ENCODE results near the gene C11orf68.

The C11orf68 gene

DNA sequence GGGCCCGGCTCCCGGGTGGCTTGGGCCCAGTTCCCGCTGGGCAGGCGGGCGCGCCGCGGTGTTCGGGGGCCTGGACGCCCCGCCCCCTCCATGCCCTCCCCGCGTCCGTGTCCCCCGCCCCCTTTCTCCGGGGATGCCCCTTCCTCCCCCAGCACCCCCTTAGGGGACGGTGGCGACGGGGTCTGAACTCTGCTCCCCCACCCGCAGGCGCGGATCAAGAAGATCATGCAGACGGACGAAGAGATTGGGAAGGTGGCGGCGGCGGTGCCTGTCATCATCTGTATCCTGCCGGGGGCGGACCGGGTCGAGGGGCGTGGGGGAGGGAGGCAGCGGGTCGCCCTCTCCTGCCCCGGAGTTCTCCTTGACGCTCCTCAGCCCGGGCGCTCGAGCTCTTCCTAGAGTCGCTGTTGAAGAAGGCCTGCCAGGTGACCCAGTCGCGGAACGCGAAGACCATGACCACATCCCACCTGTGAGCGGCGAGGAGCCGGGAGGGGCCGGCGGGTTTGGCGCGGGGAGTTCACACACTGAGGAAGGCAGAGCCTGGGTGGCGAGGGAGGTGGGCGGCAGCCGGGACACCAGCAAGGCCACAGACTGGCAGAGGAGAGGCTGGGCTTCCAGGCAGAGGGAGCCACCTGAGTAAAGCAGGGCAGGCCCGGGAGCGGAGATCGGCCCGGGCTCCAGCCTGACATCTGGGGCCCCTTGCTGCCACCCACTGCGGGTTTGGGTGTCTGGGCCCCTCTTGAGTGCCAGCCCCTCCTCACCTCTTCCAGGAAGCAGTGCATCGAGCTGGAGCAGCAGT lies 910 bp upstream of the C11orf68 start:
- H3K36me3 ChIP-seq (ENCODE audit: control insufficient read depth, low read depth, low read length), result peaks cover 4% of the 10 kb centered on the region
- peak overlapping the region; percentile 53 for H3K9ac ChIP-seq (ENCODE audit: low read length)
- H3K27me3 ChIP-seq (ENCODE audit: control insufficient read depth, insufficient read depth, low read length), result no peaks in the 10 kb centered on the region
- H3K9me3 ChIP-seq (ENCODE audit: control insufficient read depth, low read depth, low read length), result no peaks in the 10 kb centered on the region
- peaks cover 5% of the 10 kb centered on the region for H3K4me1 ChIP-seq (ENCODE audit: control insufficient read depth, low read depth, low read length)
- H3K27ac ChIP-seq (ENCODE audit: low read length), result no peak overlapping the region
- H3K4me3 ChIP-seq (ENCODE audit: low read length), result peak overlapping the region; percentile 71

DNA sequence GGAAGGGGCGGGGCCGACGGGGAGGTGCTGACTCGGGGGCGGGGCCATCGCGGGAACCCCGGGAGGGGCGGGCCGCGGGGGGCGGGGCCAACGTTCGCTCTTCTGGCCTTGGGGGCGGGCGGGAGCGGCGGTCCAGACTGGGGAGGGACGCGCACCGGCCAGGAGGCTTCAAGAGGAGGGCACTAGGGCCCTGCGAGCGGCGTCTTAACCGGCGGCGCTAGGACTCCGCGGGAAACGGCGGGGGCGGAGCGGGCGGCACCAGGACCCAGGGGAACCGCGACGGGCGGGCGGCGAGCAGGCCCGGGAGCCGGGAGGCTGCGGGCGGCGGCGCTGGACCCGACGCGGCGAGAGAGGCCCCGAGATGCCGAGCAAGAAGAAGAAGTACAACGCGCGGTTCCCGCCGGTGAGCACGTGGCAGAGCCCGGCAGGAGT lies 295 bp upstream of the C11orf68 start, which contains the start of gene DRAP1:
TSS of gene DRAP1 (plus strand) at position 286 of the 432 bp plus-strand sequence. CDS start at position 362, 76 bp downstream.
- peak within 1 kb of the TSS; percentile 85 for H3K9ac ChIP-seq (ENCODE audit: low read length)
- peak within 1 kb of the TSS; percentile 48 for H3K27ac ChIP-seq (ENCODE audit: low read length)
- peaks cover 5% of the 10 kb centered on the region for H3K4me1 ChIP-seq (ENCODE audit: control insufficient read depth, low read depth, low read length)
- peak within 1 kb of the TSS; percentile 90 for H3K4me3 ChIP-seq (ENCODE audit: low read length)
- H3K9me3 ChIP-seq (ENCODE audit: control insufficient read depth, low read depth, low read length), result no peaks in the 10 kb centered on the region
- H3K36me3 ChIP-seq (ENCODE audit: control insufficient read depth, low read depth, low read length), result peaks cover 4% of the 10 kb centered on the region
- no peaks in the 10 kb centered on the region for H3K27me3 ChIP-seq (ENCODE audit: control insufficient read depth, insufficient read depth, low read length)

DNA sequence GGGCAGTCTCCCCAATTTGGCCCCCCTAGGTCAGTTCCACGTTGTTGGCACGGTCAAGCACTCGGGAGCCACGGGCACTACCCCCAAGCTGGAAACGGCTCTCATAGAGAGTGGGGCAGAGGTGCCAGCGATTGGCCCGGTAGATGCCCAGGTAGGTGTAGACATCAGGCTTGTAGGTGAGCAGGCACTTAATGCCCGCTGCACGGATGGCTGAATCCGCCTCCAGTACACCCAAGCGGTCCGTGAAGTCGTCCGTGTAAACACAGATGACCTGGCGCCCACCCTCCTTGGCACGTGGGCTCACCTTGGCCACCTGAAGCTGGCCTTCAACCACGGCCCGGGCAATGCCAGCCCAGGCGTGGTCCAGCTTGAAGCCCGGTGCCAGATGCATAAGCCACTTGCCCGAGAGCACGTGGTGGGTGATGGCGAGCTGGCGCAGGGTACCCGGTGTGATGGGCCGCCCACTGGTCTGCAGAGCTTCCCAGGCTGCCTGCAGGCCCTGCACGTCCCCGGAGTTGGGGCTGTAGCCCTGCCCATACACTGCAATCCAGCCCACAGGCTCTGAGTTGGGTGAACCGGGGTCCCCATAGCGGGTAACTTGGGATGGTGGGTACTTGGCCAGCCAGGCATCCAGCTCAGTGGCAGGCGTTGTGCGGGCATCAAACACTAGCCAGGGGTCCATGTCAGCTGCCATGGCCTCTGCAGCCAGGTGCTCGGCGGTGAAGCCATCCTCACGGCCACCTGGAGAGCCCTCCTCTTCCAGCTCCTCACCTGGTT lies 1.2 kb downstream of the C11orf68 start:
- Histone ChIP-seq H3K27ac (ENCODE audit: low read length) (no peak overlapping the region), H3K4me3 (ENCODE audit: low read length) (peak overlapping the region; percentile 90), H3K36me3 (ENCODE audit: control insufficient read depth, low read depth, low read length) (peaks cover 3% of the 10 kb centered on the region), H3K9me3 (ENCODE audit: control insufficient read depth, low read depth, low read length) (no peaks in the 10 kb centered on the region), H3K4me1 (ENCODE audit: control insufficient read depth, low read depth, low read length) (peaks cover 5% of the 10 kb centered on the region), H3K9ac (ENCODE audit: low read length) (peak overlapping the region; percentile 85), H3K27me3 (ENCODE audit: control insufficient read depth, insufficient read depth, low read length) (no peaks in the 10 kb centered on the region)

DNA sequence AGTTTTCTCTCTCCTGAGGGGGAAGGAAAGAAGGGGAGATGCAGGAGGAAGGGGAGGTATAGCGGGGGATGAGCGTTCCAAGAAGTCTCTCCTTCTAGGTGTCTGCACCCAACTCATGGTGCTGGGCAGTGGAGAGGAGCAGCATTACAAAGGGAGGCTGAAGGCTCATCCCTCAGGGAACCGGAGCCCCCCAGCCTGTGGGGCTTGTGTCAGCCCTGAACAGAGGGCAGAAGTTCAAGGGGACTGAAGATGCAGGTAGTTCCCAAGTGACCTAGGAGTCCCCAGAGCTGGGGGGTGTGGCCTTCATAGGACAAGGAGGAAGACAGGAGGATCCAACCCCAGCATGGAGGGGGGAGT lies 1.8 kb downstream of the C11orf68 start:
- Histone ChIP-seq H3K27me3 (ENCODE audit: control insufficient read depth, insufficient read depth, low read length) (no peaks in the 10 kb centered on the region), H3K36me3 (ENCODE audit: control insufficient read depth, low read depth, low read length) (no peaks in the 10 kb centered on the region), H3K9ac (ENCODE audit: low read length) (no peak overlapping the region), H3K4me1 (ENCODE audit: control insufficient read depth, low read depth, low read length) (peaks cover 5% of the 10 kb centered on the region), H3K9me3 (ENCODE audit: control insufficient read depth, low read depth, low read length) (no peaks in the 10 kb centered on the region), H3K4me3 (ENCODE audit: low read length) (no peak overlapping the region), H3K27ac (ENCODE audit: low read length) (no peak overlapping the region)

DNA sequence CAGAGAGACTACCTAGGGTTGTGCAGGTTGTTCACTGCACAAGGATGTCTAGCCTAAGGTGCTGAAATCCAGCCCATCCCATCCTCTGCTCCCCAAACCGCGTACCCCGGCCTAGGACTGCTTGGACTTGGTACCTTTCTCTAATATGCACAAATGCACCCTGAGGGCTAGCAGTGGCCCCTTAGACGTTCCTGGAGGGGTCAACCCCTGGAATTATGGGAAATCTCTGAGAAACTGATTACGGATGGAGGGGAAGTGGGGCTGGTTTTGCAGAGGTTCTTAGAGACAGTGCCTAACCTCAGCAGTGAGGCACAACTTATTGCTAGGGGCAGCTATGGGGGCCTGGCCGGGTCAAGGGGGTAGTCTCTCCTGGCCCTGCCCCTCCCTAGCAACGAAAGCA lies 2.5 kb downstream of the C11orf68 start:
- Histone ChIP-seq H3K4me3 (ENCODE audit: low read length) (no peak overlapping the region), H3K27ac (ENCODE audit: low read length) (no peak overlapping the region), H3K4me1 (ENCODE audit: control insufficient read depth, low read depth, low read length) (peaks cover 5% of the 10 kb centered on the region), H3K36me3 (ENCODE audit: control insufficient read depth, low read depth, low read length) (no peaks in the 10 kb centered on the region), H3K9ac (ENCODE audit: low read length) (no peak overlapping the region), H3K27me3 (ENCODE audit: control insufficient read depth, insufficient read depth, low read length) (no peaks in the 10 kb centered on the region), H3K9me3 (ENCODE audit: control insufficient read depth, low read depth, low read length) (no peaks in the 10 kb centered on the region)

DNA sequence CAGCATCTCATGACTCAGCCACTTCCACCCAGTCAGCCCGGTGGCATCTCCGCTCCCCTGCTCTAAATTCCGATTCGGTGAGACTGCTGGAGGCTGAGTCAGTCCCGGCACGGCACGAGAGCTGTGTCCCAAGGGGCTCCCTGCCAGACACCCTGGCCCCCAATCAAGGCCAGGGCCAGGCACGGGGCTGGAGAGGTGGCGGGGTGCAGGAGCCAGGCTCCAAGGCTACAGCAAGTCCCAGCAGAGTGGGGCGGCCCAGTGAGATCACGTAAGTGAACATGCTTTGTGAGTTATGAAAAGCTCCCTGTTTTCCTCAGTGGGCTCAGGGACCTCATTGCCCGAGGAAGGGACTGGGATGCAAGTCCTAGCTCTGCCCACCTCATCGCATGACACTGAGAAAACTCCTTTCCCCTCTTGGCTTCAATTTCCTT lies 3.0 kb downstream of the C11orf68 start:
- H3K9me3 ChIP-seq (ENCODE audit: control insufficient read depth, low read depth, low read length), result no peaks in the 10 kb centered on the region
- no peak overlapping the region for H3K4me3 ChIP-seq (ENCODE audit: low read length)
- H3K9ac ChIP-seq (ENCODE audit: low read length), result no peak overlapping the region
- peaks cover 5% of the 10 kb centered on the region for H3K4me1 ChIP-seq (ENCODE audit: control insufficient read depth, low read depth, low read length)
- H3K36me3 ChIP-seq (ENCODE audit: control insufficient read depth, low read depth, low read length), result no peaks in the 10 kb centered on the region
- H3K27ac ChIP-seq (ENCODE audit: low read length), result no peak overlapping the region
- no peaks in the 10 kb centered on the region for H3K27me3 ChIP-seq (ENCODE audit: control insufficient read depth, insufficient read depth, low read length)

DNA sequence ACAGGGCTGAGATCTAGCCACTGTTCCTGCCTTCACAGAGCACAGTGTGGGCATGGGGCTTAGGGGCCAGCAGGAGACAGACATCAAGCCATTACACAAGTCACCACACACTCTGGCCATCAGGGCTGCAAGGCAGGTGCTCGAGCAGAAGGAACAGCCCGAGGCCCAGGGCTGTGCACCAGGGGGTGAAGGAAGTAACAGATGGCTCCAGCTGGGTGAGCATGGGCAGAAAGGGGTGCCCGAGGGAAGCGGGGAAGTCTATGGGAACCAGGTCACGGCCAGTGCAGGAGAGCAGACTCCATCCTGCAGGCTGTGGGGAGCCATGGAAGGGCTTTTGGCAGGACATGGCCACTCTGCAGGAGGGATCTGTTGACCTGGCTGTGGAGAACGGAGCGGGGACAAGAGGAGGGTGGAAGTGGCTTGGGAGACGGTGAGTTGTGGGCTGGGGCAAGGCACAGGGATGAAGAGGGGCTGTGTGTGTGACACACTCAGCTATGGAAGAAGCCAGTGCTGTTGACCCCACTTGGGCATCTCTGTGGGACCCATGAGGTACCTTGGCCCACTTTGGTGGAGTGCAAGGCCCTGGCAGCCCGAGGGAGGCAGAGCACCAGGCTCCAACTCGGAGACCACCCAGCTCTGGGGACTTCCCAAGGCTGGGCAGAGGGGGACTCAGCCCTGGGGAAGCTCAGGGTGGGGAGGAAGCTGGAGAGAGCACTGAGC lies 3.6 kb downstream of the C11orf68 start:
- H3K9ac ChIP-seq (ENCODE audit: low read length), result no peak overlapping the region
- H3K4me1 ChIP-seq (ENCODE audit: control insufficient read depth, low read depth, low read length), result peaks cover 5% of the 10 kb centered on the region
- no peaks in the 10 kb centered on the region for H3K9me3 ChIP-seq (ENCODE audit: control insufficient read depth, low read depth, low read length)
- no peaks in the 10 kb centered on the region for H3K36me3 ChIP-seq (ENCODE audit: control insufficient read depth, low read depth, low read length)
- H3K4me3 ChIP-seq (ENCODE audit: low read length), result no peak overlapping the region
- H3K27me3 ChIP-seq (ENCODE audit: control insufficient read depth, insufficient read depth, low read length), result no peaks in the 10 kb centered on the region
- no peak overlapping the region for H3K27ac ChIP-seq (ENCODE audit: low read length)

DNA sequence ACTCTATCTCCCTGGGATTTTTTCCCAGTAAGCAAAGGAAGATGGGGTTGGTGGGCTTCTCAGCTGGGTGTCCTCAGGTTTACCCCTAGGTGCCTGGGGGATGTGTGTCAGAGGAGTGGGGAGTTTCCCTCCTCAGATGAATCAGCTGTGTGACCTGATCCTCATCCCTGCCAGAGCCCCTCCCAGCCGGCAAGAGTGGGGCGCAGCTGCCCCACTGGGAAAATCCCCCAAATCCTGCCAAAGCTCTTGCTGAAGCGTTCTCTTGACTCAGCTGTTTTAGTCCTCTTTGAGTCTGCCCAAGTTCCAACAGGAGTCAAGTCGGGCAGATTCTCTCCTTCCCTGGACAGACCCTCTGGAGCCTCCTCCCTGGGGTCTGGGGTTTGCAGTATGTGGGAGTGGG lies 6.0 kb downstream of the C11orf68 start:
- Histone ChIP-seq H3K4me3 (ENCODE audit: low read length) (no peak overlapping the region), H3K9ac (ENCODE audit: low read length) (no peak overlapping the region), H3K4me1 (ENCODE audit: control insufficient read depth, low read depth, low read length) (peaks cover 2% of the 10 kb centered on the region), H3K27ac (ENCODE audit: low read length) (no peak overlapping the region), H3K27me3 (ENCODE audit: control insufficient read depth, insufficient read depth, low read length) (peaks cover 8% of the 10 kb centered on the region), H3K36me3 (ENCODE audit: control insufficient read depth, low read depth, low read length) (no peaks in the 10 kb centered on the region), H3K9me3 (ENCODE audit: control insufficient read depth, low read depth, low read length) (no peaks in the 10 kb centered on the region)

DNA sequence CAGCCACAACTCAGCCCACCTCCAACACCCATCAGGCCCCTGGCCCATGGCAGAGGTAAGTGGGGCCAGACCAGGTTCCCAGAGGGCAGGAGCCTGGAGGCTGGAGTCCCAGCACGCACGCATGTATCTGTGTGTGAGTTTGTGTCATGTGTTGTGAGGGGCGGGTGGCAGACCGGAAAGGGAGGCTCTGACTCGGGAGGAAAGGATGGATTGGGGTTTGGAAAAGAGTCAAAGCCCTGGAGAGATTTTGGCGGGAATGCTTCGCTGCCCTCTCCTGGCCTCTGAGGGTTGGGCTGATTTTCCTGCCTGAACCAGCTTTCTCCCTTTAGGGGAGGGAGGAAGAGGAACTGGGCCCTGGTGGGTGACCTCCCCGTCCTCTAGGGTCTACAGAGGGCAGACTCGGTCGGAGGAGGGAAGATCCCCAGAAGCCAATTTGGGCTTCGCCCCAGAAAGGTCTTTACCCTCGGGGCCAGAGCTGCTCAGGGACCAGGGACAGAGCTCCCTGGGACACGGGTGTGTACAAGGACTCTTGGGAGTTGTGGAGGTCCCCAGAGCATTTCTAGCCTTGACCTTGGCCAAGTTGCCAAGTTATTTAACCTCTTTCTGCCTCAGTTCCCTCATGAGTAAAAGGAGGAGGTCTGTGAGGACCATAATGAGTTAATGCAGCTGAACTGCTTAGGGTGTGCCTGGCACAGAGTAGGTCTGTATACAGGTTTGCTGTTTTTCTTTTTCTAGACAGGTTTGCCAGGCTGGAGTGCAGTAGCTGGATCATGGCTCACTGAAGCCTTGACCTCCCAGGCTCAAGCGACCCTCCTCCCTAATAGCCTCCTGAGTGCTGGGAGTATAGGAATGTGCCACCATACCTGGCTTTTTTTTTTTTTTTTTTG lies 6.9 kb downstream of the C11orf68 start:
- Histone ChIP-seq H3K27me3 (ENCODE audit: control insufficient read depth, insufficient read depth, low read length) (peaks cover 9% of the 10 kb centered on the region), H3K4me1 (ENCODE audit: control insufficient read depth, low read depth, low read length) (no peaks in the 10 kb centered on the region), H3K9me3 (ENCODE audit: control insufficient read depth, low read depth, low read length) (no peaks in the 10 kb centered on the region), H3K4me3 (ENCODE audit: low read length) (no peak overlapping the region), H3K9ac (ENCODE audit: low read length) (no peak overlapping the region), H3K27ac (ENCODE audit: low read length) (no peak overlapping the region), H3K36me3 (ENCODE audit: control insufficient read depth, low read depth, low read length) (no peaks in the 10 kb centered on the region)

DNA sequence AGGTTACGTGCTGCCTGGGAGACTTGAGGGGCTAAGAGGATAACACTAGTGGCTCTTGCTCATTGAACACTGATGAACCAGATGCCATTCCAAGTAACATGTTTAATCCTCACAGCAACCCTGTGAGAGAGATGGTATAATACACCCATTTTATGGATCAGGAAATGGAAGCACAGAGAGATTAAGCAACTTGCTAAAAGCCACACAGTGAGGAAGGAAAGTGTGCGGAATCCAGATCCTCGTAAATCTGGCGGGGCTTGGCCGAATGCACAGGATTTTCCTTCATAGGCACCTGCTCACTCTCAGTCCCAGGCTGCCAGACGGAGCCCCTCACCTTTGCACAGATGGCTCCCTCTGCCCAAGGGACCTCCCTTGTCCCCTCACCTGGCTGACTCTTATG lies 11.0 kb downstream of the C11orf68 start:
- Histone ChIP-seq H3K9ac (ENCODE audit: low read length) (no peak overlapping the region), H3K27ac (ENCODE audit: low read length) (no peak overlapping the region), H3K36me3 (ENCODE audit: control insufficient read depth, low read depth, low read length) (no peaks in the 10 kb centered on the region), H3K27me3 (ENCODE audit: control insufficient read depth, insufficient read depth, low read length) (peaks cover 26% of the 10 kb centered on the region), H3K4me3 (ENCODE audit: low read length) (no peak overlapping the region), H3K9me3 (ENCODE audit: control insufficient read depth, low read depth, low read length) (no peaks in the 10 kb centered on the region), H3K4me1 (ENCODE audit: control insufficient read depth, low read depth, low read length) (no peaks in the 10 kb centered on the region)

DNA sequence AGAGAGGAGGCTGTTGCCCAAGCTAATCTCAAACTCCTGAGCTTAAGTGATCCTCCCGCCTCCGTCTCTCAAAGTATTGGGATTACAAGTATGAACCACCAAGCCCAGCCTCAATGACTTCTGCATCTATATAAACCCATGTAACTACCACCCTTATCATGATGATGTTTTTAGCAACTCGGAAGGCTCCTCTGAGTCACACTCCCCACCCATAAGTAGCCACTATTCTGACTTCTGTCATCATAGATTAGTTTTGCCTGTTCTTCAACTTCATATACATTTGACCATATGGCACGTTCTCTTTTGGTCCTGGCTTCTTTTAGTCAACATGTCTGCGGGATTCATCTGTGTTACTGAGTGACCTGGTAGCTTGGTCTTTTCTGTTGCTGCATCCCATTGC lies 12.3 kb downstream of the C11orf68 start:
- no peak overlapping the region for H3K27ac ChIP-seq (ENCODE audit: low read length)

More for the DNA sequence above, 12.3 kb downstream of the C11orf68 start:
- no peaks in the 10 kb centered on the region for H3K9me3 ChIP-seq (ENCODE audit: control insufficient read depth, low read depth, low read length)
- H3K9ac ChIP-seq (ENCODE audit: low read length), result no peak overlapping the region
- peaks cover 39% of the 10 kb centered on the region for H3K27me3 ChIP-seq (ENCODE audit: control insufficient read depth, insufficient read depth, low read length)
- H3K4me3 ChIP-seq (ENCODE audit: low read length), result no peak overlapping the region
- H3K36me3 ChIP-seq (ENCODE audit: control insufficient read depth, low read depth, low read length), result no peaks in the 10 kb centered on the region
- no peaks in the 10 kb centered on the region for H3K4me1 ChIP-seq (ENCODE audit: control insufficient read depth, low read depth, low read length)
